Upper lobe of right lung (tissue), 1 donor: ENCODE data around the gene TMEM232. TPM values are rescaled to one million over a fixed set of nuclear protein-coding genes. Genes with fewer than 3 reads are reported as not detected.

Experiments
- ATAC-seq: fragments of 200-7000 bp; cut with Tn5 transposase; one replicate; pipeline ENCODE4 v1.9.1; 2020; ENCODE audit warnings: mild to moderate bottlenecking, moderate library complexity
- DNase-seq: peaks from one replicate; pipeline ENCODE4 v3.0.0-alpha.2; 2020
- H3K27ac ChIP-seq: fragments of 200-600 bp; one replicate; pipeline ENCODE4 v1.8.0; 2022
- H3K27me3 ChIP-seq: fragments of 200-600 bp; one replicate; pipeline ENCODE4 v1.8.0; 2022; ENCODE audit warnings: mild to moderate bottlenecking
- H3K36me3 ChIP-seq: fragments of 200-600 bp; one replicate; pipeline ENCODE4 v1.8.0; 2022
- H3K4me1 ChIP-seq: fragments of 200-600 bp; one replicate; pipeline ENCODE4 v1.8.0; 2022
- H3K4me3 ChIP-seq: fragments of 200-600 bp; one replicate; pipeline ENCODE4 v1.8.0; 2022; ENCODE audit warnings: mild to moderate bottlenecking
- H3K9me3 ChIP-seq: fragments of 200-600 bp; one replicate; pipeline ENCODE4 v1.8.0; 2022
- CTCF ChIP-seq: fragments of 200-600 bp; IDR thresholded peaks from one replicate; pipeline ENCODE4 v1.8.0; 2022; ENCODE audit warnings: antibody characterized with exemption
- intact Hi-C: fragments of 100-400 bp; cut with DNase I; formaldehyde crosslinking; loops from one replicate; pipeline ENCODE4 v1.11.0; 2022
- total RNA-seq: library from RNA; stranded (reverse); fragmentation: NEBNext Ultra II Directional; extraction: Animal tissue kit (Norgen Biotek cat#: 25700); gene quantifications from one replicate; pipeline ENCODE4 v1.2.1, GENCODE V29; 2021
- donor health status: DM: no; HTN: yes; CAD: no; lungs with severe emphysema.

Gene TMEM232
- total RNA-seq, 1 donor from 2014 or later: 3.6 TPM

- H3K27me3 ChIP-seq: no peaks in the 10 kb centered on the region
- H3K9me3 ChIP-seq: no peaks in the 10 kb centered on the region
- no peak for DNase-seq
- H3K27ac ChIP-seq: no peak overlapping the region
- H3K4me3 ChIP-seq: no peak overlapping the region
- no peaks in the 10 kb centered on the region for H3K4me1 ChIP-seq
- no peak for ATAC-seq
- no peaks in the 10 kb centered on the region for H3K36me3 ChIP-seq
- no peak for TF ChIP-seq CTCF
- intact Hi-C loops: no loop called here
Observed at GRCh38 chr5:110653231-110653970, 73.1 kb downstream of the TMEM232 start.

GRCh38 chr5:110651507-110651906 is 75.0 kb downstream of the TMEM232 start:
- Histone ChIP-seq H3K4me1 (no peaks in the 10 kb centered on the region), H3K36me3 (no peaks in the 10 kb centered on the region), H3K4me3 (no peak overlapping the region), H3K9me3 (no peaks in the 10 kb centered on the region), H3K27me3 (no peaks in the 10 kb centered on the region), H3K27ac (no peak overlapping the region)
- ATAC-seq (no peak), DNase-seq (no peak)
- intact Hi-C loops: no loop called here
- TF ChIP-seq CTCF: no peak

DNA sequence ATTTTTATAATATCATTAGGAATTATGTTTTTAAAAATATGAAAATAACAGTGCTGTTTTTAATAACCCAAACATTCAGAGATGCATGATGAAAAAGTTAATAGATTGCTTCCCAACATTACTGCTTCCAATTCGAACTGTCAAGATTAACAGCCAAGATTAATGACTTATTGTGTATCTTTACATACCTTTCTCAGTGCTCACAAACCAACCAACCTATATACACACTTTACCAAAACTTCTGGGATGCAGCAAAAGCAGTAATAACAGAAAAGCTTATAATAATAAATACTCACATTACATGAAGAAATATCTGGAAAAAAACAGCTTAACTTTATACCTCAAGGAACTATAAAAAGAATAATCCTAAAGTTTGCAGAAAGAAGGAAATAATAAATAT is 82.1 kb downstream of the TMEM232 start:
- no peaks in the 10 kb centered on the region for H3K9me3 ChIP-seq
- intact Hi-C loops: no loop called here
- ATAC-seq (no peak), DNase-seq (no peak)
- H3K27me3 ChIP-seq: no peaks in the 10 kb centered on the region
- no peaks in the 10 kb centered on the region for H3K4me1 ChIP-seq
- no peak overlapping the region for H3K4me3 ChIP-seq
- H3K36me3 ChIP-seq: no peaks in the 10 kb centered on the region
- H3K27ac ChIP-seq: no peak overlapping the region
- TF ChIP-seq CTCF: no peak

GRCh38 chr5:110638970-110639902 is 87.2 kb downstream of the TMEM232 start:
- no peak for DNase-seq
- intact Hi-C loops: no loop called here
- ATAC-seq: no peak
- no peak overlapping the region for H3K4me3 ChIP-seq
- no peaks in the 10 kb centered on the region for H3K9me3 ChIP-seq
- H3K36me3 ChIP-seq: no peaks in the 10 kb centered on the region
- H3K27ac ChIP-seq: no peak overlapping the region
- H3K4me1 ChIP-seq: no peaks in the 10 kb centered on the region
- no peak for TF ChIP-seq CTCF
- H3K27me3 ChIP-seq: no peaks in the 10 kb centered on the region

- Histone ChIP-seq H3K27ac (no peak overlapping the region), H3K9me3 (no peaks in the 10 kb centered on the region), H3K27me3 (no peaks in the 10 kb centered on the region), H3K4me1 (no peaks in the 10 kb centered on the region), H3K36me3 (no peaks in the 10 kb centered on the region), H3K4me3 (no peak overlapping the region)
- intact Hi-C loops: no loop called here
- no peak for TF ChIP-seq CTCF
- ATAC-seq (no peak), DNase-seq (no peak)
Observed at GRCh38 chr5:110634475-110634874, 92.0 kb downstream of the TMEM232 start.
